SKM-1 (cell line): ENCODE results near the gene MGAT2.
"Not testable (repeated sequence)": the region's sequence is repeated elsewhere in the genome, so short reads cannot be mapped to it uniquely, and the experiment has no call there.

Source experiments
- DNase-seq: peaks from one replicate; lab custom pipeline; 2025; ENCODE audit not compliant: unreplicated experiment; lab: John Stamatoyannopoulos, UW

Gene MGAT2

DNA sequence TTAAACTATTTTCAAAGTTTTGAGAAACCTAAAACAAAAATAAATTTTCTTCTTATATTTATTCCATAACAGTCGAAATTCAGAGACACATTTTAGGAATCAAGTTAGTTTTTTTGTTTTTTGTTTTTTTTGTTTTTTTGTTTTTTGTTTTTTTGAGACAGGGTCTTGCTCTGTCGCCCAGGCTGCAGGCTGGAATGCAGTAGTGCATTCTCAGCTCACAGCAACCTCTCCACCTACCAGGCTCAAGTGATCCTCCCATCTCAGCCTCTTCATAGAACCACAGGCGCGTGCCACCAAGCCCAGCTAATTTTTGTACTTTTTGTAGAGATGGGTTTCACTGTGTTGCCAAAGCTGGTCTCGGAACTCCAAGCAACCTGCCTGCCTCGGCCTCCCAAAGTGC, 32.9 kb downstream of the MGAT2 start:
- DNase-seq: no peak

- DNase-seq: no peak
Observed at GRCh38 chr14:49654511-49654910, 33.9 kb downstream of the MGAT2 start.

- DNase-seq: not testable (repeated sequence)
Observed at GRCh38 chr14:49657500-49657899, 36.9 kb downstream of the MGAT2 start.

DNA sequence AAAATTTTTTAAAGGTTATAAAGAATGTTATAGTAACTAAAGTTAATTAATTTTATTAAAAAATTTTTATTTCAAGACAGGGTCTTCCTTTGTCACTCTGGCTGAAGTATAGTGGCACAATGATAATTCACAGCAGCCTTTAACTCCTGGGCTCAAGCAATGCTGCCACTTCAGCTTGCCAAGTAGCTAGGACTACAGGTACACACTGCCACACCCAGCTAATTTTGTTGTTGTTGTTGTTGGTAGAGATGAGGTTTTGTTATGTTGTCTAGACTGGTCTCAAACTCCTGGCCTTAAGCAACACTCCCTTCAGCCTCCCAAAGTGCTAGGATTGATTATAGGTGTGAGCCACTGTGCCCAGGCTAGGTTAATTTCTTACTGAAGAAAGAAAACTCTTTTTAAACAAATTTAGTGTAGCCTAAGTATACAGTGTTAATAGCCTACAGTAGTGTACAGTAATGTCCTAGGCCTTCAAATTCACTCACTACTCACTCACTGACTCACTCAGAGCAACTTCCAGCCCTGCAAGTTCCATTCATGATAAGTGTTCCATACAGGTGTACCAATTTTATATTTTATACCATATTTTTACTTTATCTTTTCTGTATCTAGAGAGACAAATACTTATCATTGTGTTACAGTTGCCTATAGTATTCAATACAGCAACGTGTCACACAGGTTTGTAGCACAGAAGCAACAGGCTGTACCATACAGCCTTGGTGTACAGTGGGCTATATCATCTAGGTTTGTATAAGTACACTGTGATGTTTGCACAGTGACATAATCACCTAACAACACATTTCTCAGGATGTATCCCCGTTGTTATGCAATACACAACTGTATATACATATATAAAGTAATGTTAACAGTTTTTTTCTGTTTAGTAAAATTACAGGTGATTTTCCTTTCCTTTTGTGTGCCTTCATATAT, 39.2 kb downstream of the MGAT2 start:
- no peak for DNase-seq

DNA sequence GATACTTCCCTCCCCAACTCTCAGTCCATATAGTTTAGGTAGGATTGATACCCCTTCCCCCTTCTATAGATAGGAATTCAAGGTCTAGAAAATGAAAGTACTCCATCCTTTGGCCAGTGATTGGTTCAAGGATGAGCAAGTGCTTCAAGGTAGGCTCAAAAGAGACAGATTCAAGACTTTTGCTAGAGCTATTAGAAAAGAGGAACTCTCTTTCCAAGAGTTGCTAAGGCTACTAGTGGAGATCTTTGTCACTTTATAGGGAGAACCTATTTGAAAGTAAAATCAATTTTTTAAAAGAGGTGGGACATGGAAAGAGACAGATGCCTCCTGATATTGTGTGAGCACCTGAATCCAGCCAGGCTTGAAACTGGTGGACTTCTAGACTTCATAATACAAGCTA, 49.9 kb downstream of the MGAT2 start:
- no peak for DNase-seq
